NCI-H1105 treated with DMSO at 0.1 percent for 48 hours (cell line): ENCODE measurements around the gene WBP2.

Source experiments
- DNase-seq: peaks from one replicate; lab custom pipeline; 2025; lab: John Stamatoyannopoulos, UW

The WBP2 gene

DNA sequence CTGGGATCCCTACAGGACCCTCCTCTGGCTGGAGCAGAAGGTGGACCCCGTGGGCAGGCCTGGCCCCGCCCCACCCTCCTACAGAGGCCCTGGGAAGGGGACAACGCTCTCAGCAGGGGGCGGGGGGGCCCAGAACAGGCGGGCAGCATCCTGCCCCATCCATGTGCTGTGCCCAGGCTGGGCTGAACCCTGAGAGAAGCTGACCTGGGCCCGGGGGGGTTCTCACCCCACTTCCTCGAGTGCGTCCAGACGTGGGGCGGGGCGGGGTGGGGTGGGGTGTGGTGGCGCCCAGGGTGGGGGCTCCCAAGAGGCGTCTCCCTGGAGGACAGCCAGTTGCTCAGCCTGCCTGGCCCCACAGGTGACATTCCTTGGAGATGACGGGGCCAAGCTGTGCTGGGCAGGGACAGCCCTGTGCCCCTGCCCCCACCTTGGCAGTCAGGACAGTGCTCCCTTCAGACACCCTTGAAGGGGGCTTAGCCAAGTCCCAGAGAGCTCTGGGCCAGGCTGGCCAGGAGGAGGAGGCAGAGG lies 10.5 kb downstream of the WBP2 start:
- no peak for DNase-seq

DNA sequence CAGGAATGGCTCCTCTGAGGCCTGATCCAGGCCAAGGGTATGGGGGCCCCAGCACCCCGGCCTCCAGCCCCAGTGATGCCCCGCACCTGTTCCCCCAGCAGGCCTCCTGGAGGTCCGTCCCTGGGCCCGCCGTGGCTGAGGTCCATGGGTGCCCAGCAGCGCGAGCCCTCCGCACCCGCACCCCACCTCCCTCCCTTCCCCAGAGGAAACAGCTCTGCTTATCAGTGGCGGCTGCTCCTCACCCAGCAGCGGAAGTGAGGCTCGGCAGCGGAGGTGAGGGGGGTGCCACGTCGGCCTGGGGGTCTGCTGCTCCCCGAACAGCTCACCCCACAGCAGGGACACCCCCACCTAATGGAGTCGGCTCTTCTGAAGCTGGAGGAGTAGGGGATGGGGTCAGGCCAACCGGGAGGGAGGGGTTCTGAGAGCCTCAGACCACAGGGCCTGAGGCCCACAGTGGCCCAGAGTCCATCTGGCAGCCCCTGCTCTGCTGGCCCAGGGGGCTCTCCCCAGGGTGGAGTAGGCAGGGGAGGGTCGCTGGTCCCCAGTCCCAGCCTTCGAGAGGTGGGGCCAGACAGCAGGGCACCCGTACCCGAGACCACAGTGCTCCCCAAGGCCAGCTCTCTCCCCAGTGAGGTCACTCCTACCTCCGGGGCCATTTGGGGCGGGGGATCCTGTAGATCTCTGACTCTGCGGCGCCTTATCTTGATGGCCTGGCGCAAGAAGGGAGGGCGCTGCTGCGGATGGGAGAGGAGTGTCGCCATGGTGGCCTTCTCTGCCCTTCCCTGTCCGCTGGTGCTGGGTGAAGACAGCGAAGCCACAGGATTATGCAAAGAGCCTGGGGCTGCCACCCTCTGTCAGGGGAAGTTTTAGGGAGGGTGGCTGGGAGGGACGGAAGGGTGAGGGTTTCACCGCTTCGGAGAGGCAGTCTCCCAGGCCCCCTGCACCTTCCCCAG lies 11.3 kb downstream of the WBP2 start, which contains the start of gene UNC13D:
Gene UNC13D, minus strand, starts transcription at position 828 of the 953 bp plus-strand sequence. Its CDS starts 67 bp downstream, at position 761.
- no peak for DNase-seq

DNA sequence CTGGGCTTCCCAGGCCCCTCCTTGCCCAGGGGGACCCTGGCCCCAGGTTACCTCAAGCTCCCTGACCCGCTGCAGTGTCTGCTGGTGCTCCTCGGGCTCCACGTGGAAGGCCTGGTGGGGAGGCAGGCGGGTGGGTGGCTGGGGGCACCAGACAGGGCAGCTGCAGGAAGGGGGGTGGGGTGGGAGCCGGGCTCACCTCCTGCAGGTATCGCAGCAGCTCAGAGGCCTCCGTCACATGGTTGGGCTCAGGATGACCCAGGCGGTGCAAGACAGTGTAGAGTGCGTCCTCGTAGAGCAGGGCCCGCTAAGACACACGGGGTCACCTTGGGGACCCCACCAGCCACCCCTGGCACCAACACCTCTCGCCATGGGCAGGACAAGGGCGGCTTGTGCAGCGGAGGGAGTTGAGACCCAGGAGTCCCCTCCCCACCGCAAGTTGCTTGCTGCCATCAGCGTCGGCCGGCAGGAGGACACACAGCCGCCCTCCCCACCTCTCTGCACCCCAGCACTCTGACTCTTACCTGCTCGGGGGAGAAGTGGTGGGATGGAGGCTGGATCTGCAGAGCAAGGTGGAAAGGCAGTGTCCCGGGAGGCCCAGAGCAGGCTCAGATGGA lies 12.1 kb downstream of the WBP2 start:
- no peak for DNase-seq

DNA sequence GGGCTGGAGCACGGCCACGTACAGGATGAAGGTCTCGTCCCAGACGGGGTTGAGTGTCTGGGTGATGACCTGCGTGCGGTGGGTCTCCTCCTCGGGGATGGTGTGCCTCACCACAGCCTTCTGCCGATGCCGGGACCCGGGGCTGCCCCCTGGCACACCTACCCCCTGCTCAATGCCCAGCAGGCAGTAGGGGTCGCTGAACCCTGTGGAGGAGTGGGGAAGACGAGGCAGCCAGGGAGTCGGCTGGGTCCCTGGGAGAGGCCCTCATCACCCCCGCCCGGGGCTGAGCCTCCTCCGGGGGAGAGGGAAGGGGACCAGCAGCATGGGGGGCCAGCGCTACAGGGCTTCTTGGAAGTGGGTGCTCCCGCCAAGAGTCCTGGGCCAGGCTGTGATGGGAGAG lies 12.7 kb downstream of the WBP2 start:
- DNase-seq: no peak

DNA sequence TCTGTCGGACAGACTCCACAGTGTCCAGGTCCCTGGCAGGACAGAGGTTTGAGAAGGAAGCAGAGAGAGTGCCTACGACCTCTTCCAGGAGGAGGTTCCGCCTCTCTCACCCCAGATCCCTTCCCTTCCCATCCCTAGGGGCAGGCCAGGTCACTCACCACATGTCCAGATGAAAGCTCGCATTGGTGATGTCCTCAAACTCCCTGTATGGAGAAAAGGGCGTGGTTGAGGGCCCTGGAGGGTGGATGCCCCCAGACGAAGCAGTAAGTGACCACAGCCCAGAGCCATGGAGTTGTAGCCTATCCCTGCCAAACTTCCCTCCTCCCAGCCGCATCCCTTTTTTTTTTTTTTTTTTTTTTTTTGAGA lies 14.4 kb downstream of the WBP2 start:
- DNase-seq: no peak

DNA sequence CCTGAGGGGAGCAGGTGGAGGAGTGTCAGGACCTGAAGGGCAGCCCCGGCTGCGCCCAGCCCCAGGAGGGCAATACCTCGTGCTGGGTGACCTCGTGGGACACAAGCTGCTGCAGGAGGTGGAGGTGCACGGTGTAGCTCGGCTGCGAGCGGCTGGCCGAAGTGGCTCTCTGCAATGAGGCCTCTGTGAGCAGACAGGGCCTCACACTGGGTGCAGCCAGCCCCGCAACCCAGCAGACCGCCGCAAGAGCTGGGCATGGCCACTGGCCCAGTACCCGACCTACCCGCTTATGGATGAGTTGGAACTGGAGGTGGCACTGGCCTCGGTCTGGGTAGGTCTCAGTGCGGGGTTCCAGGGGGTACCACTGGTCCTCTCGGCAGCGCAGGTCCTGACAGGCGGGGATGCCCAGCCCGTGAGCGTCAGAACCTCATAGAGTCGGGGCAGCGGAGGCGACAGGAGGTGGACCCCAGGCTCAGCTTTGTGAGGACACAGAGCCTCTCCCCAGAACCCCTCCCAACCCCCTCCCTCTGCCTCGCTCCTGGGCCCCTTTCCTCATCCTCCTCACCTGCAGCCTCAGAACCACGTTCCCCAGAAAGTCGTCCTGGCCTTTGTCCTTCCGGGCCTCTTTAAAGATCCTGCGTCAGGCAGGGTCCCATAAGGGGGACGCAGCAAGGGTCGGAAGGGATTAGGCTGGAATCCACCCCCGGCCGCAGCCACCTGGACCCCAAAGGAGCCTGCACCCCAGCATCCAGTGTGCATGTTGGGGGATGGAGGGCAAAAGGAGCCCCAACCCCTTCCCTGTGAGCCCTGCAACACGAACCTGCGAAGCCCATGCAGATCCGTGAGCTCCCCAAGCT lies 15.0 kb downstream of the WBP2 start:
- no peak for DNase-seq

DNA sequence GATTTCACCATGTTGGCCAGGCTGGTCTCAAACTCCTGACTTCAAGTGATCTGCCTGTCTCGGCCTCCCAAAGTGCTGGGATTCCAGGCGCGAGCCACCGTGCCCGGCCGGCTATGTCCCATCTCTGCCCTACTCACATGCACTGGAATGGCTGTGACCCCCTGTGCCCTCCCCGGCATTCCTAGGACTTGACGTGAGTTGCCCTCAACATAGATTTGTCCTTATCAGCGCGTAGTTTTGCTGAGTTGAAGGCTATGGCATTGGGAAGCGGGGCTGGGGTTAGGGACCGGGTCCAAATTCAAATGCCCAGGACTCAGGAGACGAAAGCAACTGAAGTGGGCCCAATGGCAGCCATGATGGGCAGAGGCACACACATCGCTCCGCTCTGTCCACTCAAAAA lies 16.7 kb downstream of the WBP2 start:
- DNase-seq: no peak

DNA sequence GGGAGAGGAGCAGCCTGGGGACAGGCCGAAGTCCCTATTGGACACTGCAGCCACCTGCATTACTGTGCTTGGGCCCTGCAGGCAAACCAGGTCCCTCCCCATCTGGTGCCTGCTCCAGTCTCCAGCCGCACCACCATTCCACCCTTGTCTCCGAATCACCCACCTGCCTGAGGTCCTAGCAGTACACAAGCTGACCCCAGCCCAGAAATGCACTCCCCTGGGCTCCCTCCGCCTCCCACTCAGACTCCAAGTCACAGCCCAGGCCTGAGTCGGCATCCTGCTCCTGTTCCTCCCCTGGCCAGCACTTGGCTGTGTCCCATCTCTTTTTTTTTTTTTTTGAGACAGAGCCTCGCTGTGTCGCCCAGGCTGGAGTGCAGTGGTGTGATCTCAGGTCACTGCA lies 17.2 kb downstream of the WBP2 start:
- no peak for DNase-seq

DNA sequence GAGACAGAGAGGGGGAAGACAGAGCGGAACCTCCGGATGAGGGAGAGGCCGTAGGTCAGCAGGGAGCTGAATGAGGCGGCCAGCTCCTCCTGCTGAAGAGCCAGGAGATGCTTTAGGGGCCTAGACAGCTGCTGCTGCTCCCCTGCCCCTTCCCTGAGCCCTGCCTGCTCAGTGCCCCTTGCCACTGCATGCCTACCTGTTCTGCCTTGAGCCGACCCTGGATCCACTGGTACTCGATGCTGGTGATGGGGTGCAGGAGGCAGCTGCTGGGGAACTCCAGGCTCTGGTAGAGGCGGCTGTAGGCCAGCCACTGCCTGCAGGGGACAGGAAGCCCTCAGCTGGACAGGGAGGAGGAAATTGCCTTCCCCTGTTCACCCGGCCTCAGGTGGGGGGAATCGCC lies 18.5 kb downstream of the WBP2 start:
- no peak for DNase-seq

DNA sequence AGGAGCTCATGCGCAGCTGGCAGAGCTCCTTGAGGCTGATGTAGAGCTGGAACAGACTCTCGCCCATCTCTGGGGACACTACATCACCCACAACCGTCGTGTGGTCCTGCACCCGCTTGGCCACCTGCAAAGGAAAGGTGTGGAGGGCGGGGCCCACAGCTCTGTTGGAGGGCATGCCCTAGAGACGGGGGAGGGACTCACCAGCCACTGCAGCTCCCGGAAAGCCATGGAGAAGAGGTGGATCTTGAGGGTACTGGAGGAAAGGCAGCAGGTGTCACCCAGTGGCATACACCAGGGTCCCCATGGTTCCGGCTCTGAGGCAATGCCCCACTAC lies 19.5 kb downstream of the WBP2 start:
- no peak for DNase-seq

DNA sequence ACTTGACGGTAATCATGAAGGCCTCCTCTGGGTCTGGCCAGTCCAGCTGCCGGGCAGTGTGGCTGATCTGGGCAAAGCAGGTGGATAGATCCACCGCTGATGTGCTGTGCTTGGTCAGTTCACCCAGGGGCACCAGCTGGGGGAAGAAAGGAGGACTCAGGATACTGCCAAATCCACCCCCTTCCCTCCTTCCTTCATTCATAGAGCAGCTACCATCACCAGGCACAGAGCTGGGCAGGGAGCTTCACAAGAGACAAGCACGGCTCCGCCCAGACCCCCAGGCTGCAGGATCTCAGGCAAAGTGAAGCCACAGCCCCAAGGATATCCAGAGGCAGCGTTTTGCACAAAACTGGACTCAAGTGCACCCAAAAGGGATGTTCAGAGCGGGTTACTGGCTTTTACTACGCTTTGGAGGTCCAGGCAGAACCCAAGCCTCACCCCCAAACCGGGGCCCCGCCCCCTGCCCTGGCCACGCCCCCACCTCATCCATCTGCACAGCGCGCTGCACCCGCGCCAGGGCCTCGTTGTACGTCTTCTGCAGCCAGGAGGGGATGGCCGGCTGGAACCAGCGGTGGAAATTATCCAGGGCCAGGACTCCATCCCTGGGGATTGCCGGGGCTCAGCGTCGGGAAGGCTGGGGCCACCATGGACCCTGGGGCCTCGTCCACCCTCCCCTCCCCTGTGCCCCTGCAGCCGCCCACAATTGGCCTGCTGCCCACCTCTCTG lies 20.0 kb downstream of the WBP2 start:
- DNase-seq: peak; percentile 5

DNA sequence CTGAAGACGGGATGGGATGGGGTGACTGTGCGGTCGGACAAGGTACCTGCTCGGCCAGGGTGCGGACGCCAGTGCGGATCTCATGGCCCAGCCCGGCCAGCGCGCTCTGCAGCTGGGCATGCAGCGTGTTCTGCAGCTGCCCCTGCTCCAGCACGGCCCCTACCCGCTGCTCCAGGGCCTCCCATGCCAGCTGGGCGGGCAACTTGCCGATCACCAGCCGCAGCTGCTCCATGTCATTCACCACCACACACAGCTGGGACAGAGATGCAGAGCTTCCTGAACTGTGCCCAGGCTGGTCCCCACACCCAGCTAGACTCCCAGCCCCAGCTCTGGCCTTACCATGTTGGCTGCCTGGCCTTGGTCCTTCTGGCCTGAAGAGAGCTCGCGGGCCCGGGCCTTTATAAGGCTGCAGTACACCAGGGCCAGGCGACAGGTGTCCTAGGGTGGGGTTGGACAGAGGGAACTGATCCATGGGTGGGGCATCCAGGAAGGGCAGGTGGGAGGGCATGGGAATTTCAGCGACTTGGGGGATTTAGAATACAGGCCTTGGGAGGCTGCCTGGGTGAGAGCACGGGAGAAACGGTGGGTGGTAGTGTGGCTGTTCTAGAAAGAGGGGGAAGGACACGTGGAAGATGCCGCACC lies 20.7 kb downstream of the WBP2 start:
- DNase-seq: no peak

DNA sequence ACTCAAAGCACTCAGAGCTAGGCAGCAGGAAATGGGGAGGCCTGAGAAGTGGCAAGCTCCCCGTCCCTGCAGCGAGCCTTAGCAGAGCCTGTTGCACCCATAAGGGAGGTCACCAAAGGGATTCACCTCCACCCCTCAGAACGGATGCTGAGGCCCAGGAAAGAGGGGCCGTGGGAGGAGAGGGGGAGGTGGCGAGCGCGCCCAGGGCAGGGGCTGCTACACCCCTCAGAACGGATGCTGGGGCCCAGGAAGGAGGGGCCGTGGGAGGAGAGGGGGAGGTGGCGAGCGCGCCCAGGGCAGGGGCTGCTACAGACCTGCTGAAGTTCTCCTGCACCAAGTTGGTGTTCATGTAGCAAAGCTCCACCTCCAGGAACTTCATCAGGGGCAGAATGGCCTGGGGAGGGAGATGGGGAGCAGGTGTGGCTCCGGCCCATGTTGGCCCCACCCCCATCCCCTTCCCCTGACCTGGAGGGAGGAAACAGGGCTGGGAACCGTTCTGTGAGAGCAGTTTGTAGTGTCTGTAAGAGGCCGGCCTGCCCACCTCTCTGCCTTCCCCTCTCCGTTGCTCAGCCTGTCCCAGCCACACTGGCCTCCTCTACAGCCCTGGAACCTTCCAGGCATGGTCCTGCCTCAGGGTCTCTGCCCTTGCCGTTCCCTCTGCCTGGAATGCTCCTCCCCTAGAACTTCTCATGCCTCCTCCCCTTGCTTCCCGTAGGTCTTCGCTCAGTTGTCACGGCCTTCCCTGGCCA lies 22.3 kb downstream of the WBP2 start:
- DNase-seq: no peak

DNA sequence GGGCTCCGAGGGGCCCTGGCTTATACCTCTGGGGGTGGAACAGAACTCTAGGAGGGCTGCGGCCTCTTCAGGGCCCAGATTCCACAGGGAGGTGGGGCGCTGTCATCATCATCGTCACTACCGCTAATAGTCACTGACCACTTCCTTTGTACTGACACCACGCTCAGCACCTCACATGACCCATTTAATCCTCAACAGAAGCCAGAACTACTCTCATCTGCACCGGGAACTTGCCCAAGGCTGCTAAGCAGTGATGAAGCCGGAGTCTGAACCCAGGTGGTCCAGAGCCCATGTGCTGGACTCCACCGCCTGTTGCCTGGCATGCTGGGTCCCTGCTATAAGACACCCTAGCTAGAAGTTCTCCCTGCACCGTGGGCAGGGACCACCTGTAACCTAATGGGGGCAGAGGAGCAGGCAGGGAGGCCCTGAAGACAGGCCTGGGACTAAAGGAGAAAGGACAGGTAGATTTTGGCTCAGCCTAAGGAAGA lies 22.9 kb downstream of the WBP2 start:
- no peak for DNase-seq

DNA sequence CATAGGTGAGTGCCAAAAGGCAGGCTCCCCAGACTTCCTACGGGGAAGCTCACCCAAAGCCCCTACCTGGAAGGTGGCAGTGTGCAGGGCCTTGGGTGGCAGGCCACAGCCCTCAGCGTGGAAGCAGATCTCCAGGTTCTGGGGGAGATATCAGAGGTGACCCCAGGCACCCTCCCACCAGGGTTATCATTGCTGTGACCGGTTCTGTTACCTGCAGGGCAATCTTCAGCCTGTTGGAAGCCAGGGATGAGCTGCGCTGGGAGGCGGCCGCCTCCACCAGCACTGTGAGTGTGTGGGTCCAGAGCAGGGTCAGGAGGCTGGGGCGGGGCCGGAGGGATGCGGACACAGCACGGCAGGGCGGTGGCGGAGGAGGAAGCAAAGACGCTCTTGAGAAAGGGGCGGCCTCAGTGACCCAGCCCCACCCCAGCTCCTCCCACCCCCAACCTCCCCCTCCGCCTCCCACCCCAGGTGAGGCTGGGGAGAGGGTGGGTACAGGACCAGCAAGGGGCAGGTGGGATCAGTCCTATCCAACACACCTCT lies 24.0 kb downstream of the WBP2 start:
- DNase-seq: no peak

DNA sequence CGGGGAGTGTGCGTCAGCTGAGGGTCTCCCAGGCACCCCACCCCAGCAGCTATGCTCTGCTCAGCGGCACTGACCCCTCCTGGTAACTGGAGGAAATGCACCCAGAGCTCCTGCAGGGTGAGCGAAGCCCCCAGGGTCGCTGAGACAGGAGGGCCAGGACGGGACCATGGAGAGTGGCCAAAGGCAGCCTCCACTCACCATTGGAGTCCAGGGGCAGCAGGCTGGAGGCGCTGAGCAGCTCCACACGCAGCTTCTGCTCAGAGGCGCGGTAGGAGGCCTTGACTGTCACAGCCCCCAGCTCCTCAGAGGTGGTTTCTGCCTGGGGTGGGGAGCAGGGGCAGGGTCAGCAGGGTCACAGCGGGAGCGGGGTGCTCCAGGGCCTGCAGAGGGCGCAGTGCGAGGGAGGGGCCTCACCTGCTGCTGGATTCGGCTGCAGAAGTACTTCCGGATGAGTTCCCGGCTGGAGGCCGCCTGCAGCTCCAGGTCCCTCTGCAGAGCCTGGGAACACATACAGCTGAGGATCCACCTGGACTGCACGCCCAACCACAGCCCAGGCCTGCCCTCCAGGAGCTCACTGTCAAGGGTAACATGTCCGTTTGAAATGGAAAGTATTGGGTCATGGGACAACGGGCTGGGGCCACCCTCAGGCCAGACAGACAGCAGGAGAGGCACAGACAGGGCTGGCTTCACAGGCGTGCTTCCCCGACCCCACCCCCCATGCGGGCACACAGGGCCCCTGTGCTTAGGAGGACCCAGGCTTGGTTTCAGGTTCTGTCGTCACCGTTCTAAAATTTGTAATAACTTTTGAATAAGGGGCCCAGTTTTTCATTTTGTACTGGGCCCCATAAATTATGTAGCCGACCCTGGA lies 24.7 kb downstream of the WBP2 start:
- DNase-seq: no peak

DNA sequence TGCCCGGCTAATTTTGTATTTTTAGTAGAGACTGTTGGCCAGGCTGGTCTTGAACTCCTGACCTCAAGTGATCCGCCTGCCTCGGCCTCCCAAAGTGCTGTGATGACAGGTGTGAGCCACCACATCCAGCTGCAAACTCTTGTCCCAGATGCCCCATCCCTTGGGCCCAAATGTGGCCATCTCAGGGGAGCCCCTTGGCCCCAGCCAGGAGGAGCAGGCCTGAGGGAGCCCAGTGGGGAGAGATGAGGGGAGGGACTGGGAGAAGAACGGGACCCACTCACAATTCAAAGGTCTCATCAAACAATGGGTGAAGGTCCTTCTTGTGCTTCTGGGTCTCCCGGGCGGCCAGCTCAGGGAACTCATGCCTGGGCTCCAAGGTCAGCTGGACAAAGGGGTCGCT lies 25.4 kb downstream of the WBP2 start:
- DNase-seq: no peak

DNA sequence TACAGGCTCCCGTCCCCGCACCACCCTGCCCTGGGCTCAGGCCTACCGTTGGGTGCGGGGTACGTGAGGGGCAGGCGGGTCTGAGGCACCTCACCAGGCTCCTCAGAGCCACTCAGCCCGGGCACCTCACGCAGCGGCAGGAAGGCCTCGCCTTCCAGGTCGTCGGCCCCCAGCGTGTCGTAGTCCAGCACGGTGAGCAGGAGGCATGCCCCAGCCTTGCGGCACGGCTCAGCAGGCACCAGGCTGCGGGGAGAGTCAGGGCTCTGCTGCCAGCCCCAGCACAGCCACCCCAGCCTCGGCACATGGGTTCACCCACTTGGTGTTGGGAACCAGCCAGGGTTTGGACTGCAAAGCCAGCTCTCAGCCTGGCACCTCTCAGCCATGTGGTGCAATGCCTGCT lies 26.4 kb downstream of the WBP2 start:
- no peak for DNase-seq

DNA sequence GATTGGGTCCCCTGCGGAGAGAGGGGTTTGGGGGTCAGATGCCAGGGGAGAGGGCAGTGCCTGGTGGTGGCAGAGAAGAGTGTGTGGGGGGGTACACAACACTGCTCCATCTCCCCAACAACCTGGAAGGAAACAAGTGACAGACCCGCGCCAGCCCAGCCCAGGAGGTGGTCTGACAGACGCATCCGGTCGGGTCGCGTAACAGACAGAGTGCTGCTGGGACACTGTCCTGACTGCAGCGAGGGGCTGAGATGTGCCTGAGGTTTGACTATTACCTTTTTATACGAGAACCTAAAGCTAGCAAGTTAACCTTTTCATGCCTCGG lies 27.1 kb downstream of the WBP2 start:
- no peak for DNase-seq
